Esophagus squamous epithelium (tissue), 5 donors: ENCODE data around the gene NAA16. TPM values are rescaled to one million over a fixed set of nuclear protein-coding genes. Genes with fewer than 3 reads are reported as not detected.
A peak's percentile ranks its signal among the peaks of the same experiment; 100 is the strongest.

Experiments used
- DNase-seq: peaks from one replicate; lab custom pipeline; 2025; lab: John Stamatoyannopoulos, UW
- H3K27ac ChIP-seq, 4 donors: fragments of 200-600 bp; sonication (generic); one replicate each; pipeline ENCODE4 v1.5.1; 2016 to 2019; ENCODE audit warnings: mild to moderate bottlenecking in 1 of 4
- H3K27me3 ChIP-seq, 4 donors: fragments of 200-600 bp; sonication (generic); 1 replicate in 3 of 4; 2 replicates in 1 of 4; pipeline versions ENCODE4 v1.5.1 to v1.6.0; 2017 to 2021; ENCODE audit warnings: antibody characterized with exemption in 1 of 4
- H3K36me3 ChIP-seq, 3 donors: fragments of 200-600 bp; sonication (generic); one replicate each; pipeline ENCODE4 v1.5.1; 2016 to 2019
- H3K4me1 ChIP-seq, 3 donors: fragments of 200-600 bp; sonication (generic); one replicate each; pipeline ENCODE4 v1.5.1; 2017 to 2019
- H3K4me3 ChIP-seq, 4 donors: fragments of 200-600 bp; sonication (generic); 1 replicate in 3 of 4; 2 replicates in 1 of 4; pipeline ENCODE4 v1.5.1; 2016 to 2019; ENCODE audit warnings: mild to moderate bottlenecking in 2 of 4, moderate library complexity in 1 of 4
- H3K9me3 ChIP-seq, 3 donors: fragments of 200-600 bp; sonication (generic); one replicate each; pipeline ENCODE4 v1.5.1; 2016 to 2019
- CTCF ChIP-seq, 6 experiments: fragments of 450-650 bp in 4 of 6; fragments of 200-600 bp in 2 of 6; sonication (generic) in 2 of 6; IDR thresholded peaks; one replicate each; pipeline ENCODE4 v1.5.1; 2016 to 2019; ENCODE audit warnings: antibody characterized with exemption in 6 of 6, mild to moderate bottlenecking in 4 of 6, moderate library complexity in 4 of 6
- POLR2A ChIP-seq, 4 donors: fragments of 450-650 bp; IDR thresholded peaks; one replicate each; pipeline ENCODE4 v1.6.1; 2017; ENCODE audit warnings: antibody characterized with exemption in 4 of 4, mild to moderate bottlenecking in 4 of 4, moderate library complexity in 3 of 4
- WGBS, 2 donors: methylation state at CpG; one replicate each; pipeline ENCODE4 v1.1.5; 2018; 5-methylcytosine and 5-hydroxymethylcytosine counted together
- intact Hi-C: fragments of 100-400 bp; cut with DNase I; formaldehyde crosslinking; loops from one replicate; pipeline ENCODE4 v1.15.0; 2022
- total RNA-seq, 4 donors: library from RNA; depleted of rRNA; stranded (reverse); fragments of >200 nt; gene quantifications; one replicate each; pipeline ENCODE4 v1.1.0, GENCODE V29; 2016
- donor health status: DM: yes; HTN: yes; CAD: no.

NAA16 gene
- total RNA-seq, 4 donors from 2014 or later: 8.1 to 21.4 (median 12.1) TPM

DNA sequence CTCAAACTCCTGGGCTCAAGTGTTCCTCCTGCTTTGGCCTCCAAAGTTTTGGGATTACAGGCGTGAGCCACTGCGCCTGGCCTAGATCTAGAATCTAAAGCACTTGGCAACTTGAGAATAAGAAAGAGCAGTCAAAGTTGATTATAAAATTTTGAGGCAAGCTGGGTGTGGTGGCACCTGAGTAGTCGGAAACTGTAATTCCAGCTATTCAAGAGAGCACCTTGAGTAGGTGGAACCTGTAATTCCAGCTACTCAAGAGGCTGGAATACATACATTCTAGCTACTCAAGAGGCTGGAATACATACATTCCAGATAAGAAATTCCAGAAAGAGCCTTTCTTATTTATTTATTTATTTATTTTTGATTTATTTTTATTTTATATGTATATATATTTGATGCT is 8.3 kb upstream of the NAA16 start:
- peak overlapping the region in 1 of 4 donors; percentile 55 for H3K27ac ChIP-seq
- intact Hi-C loops: no loop called here
- no peaks in the 10 kb centered on the region for H3K4me1 ChIP-seq
- 83% methylated on average over 2 to 3 of the region's 3 CpGs for WGBS, 2 donors
- DNase-seq: no peak
- TF ChIP-seq CTCF (IDR thresholded peaks at IDR 0.05) (no peak), POLR2A (IDR thresholded peaks at IDR 0.05) (no peak)
- H3K9me3 ChIP-seq: no peaks in the 10 kb centered on the region
- no peak overlapping the region for H3K4me3 ChIP-seq
- H3K36me3 ChIP-seq: no peaks in the 10 kb centered on the region
- no peaks in the 10 kb centered on the region for H3K27me3 ChIP-seq

GRCh38 chr13:41304551-41304950 is 6.5 kb upstream of the NAA16 start:
- no peak overlapping the region for H3K27ac ChIP-seq
- H3K9me3 ChIP-seq: no peaks in the 10 kb centered on the region
- no peaks in the 10 kb centered on the region for H3K4me1 ChIP-seq
- no peaks in the 10 kb centered on the region for H3K36me3 ChIP-seq
- H3K4me3 ChIP-seq: no peak overlapping the region
- no peaks in the 10 kb centered on the region for H3K27me3 ChIP-seq
- intact Hi-C loops: no loop called here
- DNase-seq: no peak
- no peak for TF ChIP-seq POLR2A (IDR thresholded peaks at IDR 0.05)
- no peak for TF ChIP-seq CTCF (IDR thresholded peaks at IDR 0.05)

DNA sequence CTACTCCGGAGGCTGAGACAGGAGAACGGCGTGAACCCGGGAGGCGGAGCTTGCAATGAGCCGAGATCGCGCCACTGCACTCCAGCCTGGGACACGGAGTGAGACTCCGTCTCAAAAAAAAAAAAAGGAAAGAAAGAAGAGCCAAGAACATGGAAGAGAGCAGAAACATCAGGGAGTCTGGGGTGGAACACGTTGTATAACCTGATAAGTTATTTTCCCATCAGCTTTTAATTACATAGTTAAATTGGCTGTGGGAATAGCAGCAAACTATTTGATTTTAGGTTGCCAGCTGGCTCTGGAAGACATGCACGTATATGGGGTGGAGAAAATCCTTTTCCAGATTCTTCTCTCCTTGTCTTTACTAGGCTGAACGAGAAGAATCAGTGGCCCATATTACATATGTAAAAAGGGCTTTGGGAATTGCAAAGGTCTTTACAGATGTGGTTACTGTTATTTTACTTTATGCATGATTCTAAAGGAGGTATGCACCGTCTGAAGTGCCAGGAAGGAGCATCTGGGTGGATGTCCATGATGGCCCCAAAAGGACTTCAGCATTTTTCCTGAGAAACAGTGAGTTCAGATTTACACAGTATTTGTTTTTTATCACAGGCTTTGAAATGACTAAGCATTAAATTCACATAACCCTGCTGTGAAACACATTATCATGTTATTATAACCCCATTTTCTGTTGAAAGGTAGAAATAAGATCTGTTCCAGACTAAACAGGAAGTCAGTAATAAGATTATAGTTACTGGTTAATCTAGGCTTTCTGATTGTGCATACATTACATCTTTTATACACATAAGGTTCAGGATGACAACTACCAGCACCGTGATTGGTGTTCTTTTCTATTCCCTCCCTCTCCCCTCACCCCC is 4.6 kb upstream of the NAA16 start:
- Histone ChIP-seq H3K27me3 (no peaks in the 10 kb centered on the region), H3K4me3 (no peak overlapping the region), H3K4me1 (peaks cover 0 to 7% (median 0%) of the 10 kb centered on the region in 3 donors), H3K36me3 (no peaks in the 10 kb centered on the region), H3K9me3 (no peaks in the 10 kb centered on the region), H3K27ac (no peak overlapping the region)
- TF ChIP-seq POLR2A (IDR thresholded peaks at IDR 0.05) (no peak), CTCF (IDR thresholded peaks at IDR 0.05) (no peak)
- 70 to 86% methylated on average over 13 to 15 of the region's 15 CpGs for WGBS, 2 donors
- intact Hi-C loops: no loop called here
- no peak for DNase-seq

- no peak for DNase-seq
- no peaks in the 10 kb centered on the region for H3K9me3 ChIP-seq
- no peaks in the 10 kb centered on the region for H3K36me3 ChIP-seq
- 79% methylated on average over 11 of the region's 11 CpGs for WGBS, 2 donors
- intact Hi-C loops: no loop called here
- peaks cover 0 to 16% (median 3%) of the 10 kb centered on the region in 3 donors for H3K4me1 ChIP-seq
- TF ChIP-seq CTCF (IDR thresholded peaks at IDR 0.05): no peak
- TF ChIP-seq POLR2A (IDR thresholded peaks at IDR 0.05): no peak
- no peaks in the 10 kb centered on the region for H3K27me3 ChIP-seq
- H3K27ac ChIP-seq: no peak overlapping the region
- H3K4me3 ChIP-seq: no peak overlapping the region
These were observed 3.0 kb upstream of the NAA16 start for GRCh38 chr13:41307884-41308640.
